ENCODE measurements around the gene CCDC183. TPM values are rescaled to one million over a fixed set of nuclear protein-coding genes. Genes with fewer than 3 reads are reported as not detected.

CCDC183 gene
- total and polyA plus RNA-seq, 8 donors, result 2.4 to 10.7 (median 3.1) TPM

- no peak for TF ChIP-seq CTCF (IDR thresholded peaks at IDR 0.05)
- ATAC-seq, result peak in 1 of 4 donors; percentile 1
- Histone ChIP-seq H3K27ac (peak overlapping the region in 3 of 4 donors; percentile 77 to 92 (median 88)), H3K9me3 (no peaks in the 10 kb centered on the region), H3K4me1 (peaks cover 3 to 24% (median 8%) of the 10 kb centered on the region in 3 donors), H3K4me3 (peak overlapping the region in 3 of 4 donors; percentile 90 to 94 (median 91)), H3K36me3 (no peaks in the 10 kb centered on the region), H3K27me3 (no peaks in the 10 kb centered on the region)
- no peak for FAIRE-seq
- intact Hi-C loops (cut with DNase I), result no loop called here
- WGBS, 2 donors, result 64 to 68% methylated on average over 25 of the region's 25 CpGs
- peak in 3 of 6 donors; percentile 47 to 70 (median 58) for DNase-seq
These were observed 10.6 kb downstream of the CCDC183 start for GRCh38 chr9:136806631-136807201.

GRCh38 chr9:136807281-136808074 lies 11.3 kb downstream of the CCDC183 start, which contains the start of gene RABL6:
RABL6 (plus strand) TSS chr9:136807948; CDS start chr9:136808197, 249 bp downstream.
- H3K4me1 ChIP-seq, result peaks cover 3 to 24% (median 8%) of the 10 kb centered on the region in 3 donors
- 1% methylated on average over 67 to 96 of the region's 96 CpGs for WGBS, 2 donors
- peak within 1 kb of the TSS; percentile 75 to 92 (median 82) for H3K27ac ChIP-seq
- peak within 1 kb of the TSS; percentile 86 to 94 (median 90) for H3K4me3 ChIP-seq
- no peaks in the 10 kb centered on the region for H3K36me3 ChIP-seq
- FAIRE-seq, result no peak
- peak; percentile 69 to 92 (median 84) for DNase-seq
- H3K27me3 ChIP-seq, result no peaks in the 10 kb centered on the region
- intact Hi-C loops (cut with DNase I), result no loop called here
- no peaks in the 10 kb centered on the region for H3K9me3 ChIP-seq
- peak; percentile 83 to 92 (median 88) for ATAC-seq
- no peak for TF ChIP-seq CTCF (IDR thresholded peaks at IDR 0.05)

GRCh38 chr9:136808075-136808805 lies 12.1 kb downstream of the CCDC183 start:
- peak in 4 of 6 donors; percentile 59 to 85 (median 72) for DNase-seq
- peaks cover 3 to 24% (median 8%) of the 10 kb centered on the region in 3 donors for H3K4me1 ChIP-seq

GRCh38 chr9:136808806-136809158 lies 12.6 kb downstream of the CCDC183 start:
- intact Hi-C loops (cut with DNase I), result no loop called here
- FAIRE-seq, result no peak
- WGBS, 2 donors, result 4% methylated on average over 14 of the region's 14 CpGs

More at GRCh38 chr9:136808075-136808805, 12.1 kb downstream of the CCDC183 start:
- H3K27me3 ChIP-seq, result no peaks in the 10 kb centered on the region
- intact Hi-C loops (cut with DNase I), result no loop called here
- H3K4me3 ChIP-seq, result peak overlapping the region; percentile 86 to 94 (median 90)
- FAIRE-seq (no peak), ATAC-seq (peak; percentile 14 to 45 (median 39))
- no peaks in the 10 kb centered on the region for H3K36me3 ChIP-seq
- no peak for TF ChIP-seq CTCF (IDR thresholded peaks at IDR 0.05)
- peak overlapping the region; percentile 49 to 92 (median 56) for H3K27ac ChIP-seq
- WGBS, 2 donors, result 0% methylated on average over 56 to 93 of the region's 93 CpGs
- H3K9me3 ChIP-seq, result no peaks in the 10 kb centered on the region

More at GRCh38 chr9:136808806-136809158, 12.6 kb downstream of the CCDC183 start:
- ATAC-seq (peak in 1 of 4 donors; percentile 7), DNase-seq (no peak)
- Histone ChIP-seq H3K9me3 (no peaks in the 10 kb centered on the region), H3K36me3 (no peaks in the 10 kb centered on the region), H3K4me1 (peaks cover 3 to 24% (median 8%) of the 10 kb centered on the region in 3 donors), H3K27ac (peak overlapping the region; percentile 49 to 92 (median 56)), H3K4me3 (peak overlapping the region; percentile 86 to 94 (median 90)), H3K27me3 (no peaks in the 10 kb centered on the region)
- no peak for TF ChIP-seq CTCF (IDR thresholded peaks at IDR 0.05)

Data from pancreas (tissue), 10 donors.